GM23338 (cell line): ENCODE measurements around the gene APOL1. TPM values are rescaled to one million over a fixed set of nuclear protein-coding genes. Genes with fewer than 3 reads are reported as not detected.

Source experiments
- ATAC-seq: fragments of 200-7000 bp; cut with Tn5 transposase; 3 replicates; pipeline ENCODE4 v1.9.1; 2020
- DNase-seq: peaks from one replicate; pipeline ENCODE4 v3.0.0-alpha.2; 2015; ENCODE audit warnings: low spot score
- H2AFZ ChIP-seq: fragments of 200-600 bp; sonication (generic); 2 replicates; pipeline ENCODE4 v1.8.0; 2016; ENCODE audit warnings: antibody characterized with exemption, mild to moderate bottlenecking, moderate library complexity
- H3F3A ChIP-seq: fragments of 200-600 bp; sonication (generic); replicated peaks from 2 replicates; pipeline ENCODE4 v1.8.0; 2017; ENCODE audit warnings: antibody characterized with exemption, mixed run types, low read depth
- H3K27ac ChIP-seq: fragments of 200-600 bp; sonication (generic); 2 replicates; pipeline ENCODE4 v1.6.1; 2016; ENCODE audit warnings: low read depth
- H3K27me3 ChIP-seq: fragments of 200-600 bp; sonication (generic); 2 replicates; pipeline ENCODE4 v1.8.0; 2016; ENCODE audit warnings: mild to moderate bottlenecking, mixed run types, moderate library complexity; ENCODE audit not compliant: insufficient read depth
- H3K36me3 ChIP-seq: fragments of 200-600 bp; sonication (generic); 2 replicates; pipeline ENCODE4 v1.8.0; 2016; ENCODE audit warnings: mild to moderate bottlenecking; ENCODE audit not compliant: insufficient read depth
- H3K4me1 ChIP-seq: fragments of 200-600 bp; sonication (generic); 2 replicates; pipeline ENCODE4 v1.8.0; 2016; ENCODE audit warnings: mild to moderate bottlenecking, moderate library complexity; ENCODE audit not compliant: insufficient read depth
- H3K4me2 ChIP-seq: fragments of 200-600 bp; sonication (generic); 2 replicates; pipeline ENCODE4 v1.7.1; 2017; ENCODE audit warnings: mixed run types
- H3K4me3 ChIP-seq: fragments of 200-600 bp; sonication (generic); 2 replicates; pipeline ENCODE4 v1.6.1; 2016; ENCODE audit warnings: mixed run types
- H3K79me2 ChIP-seq: fragments of 200-600 bp; sonication (generic); replicated peaks from 2 replicates; pipeline ENCODE4 v1.8.0; 2017; ENCODE audit warnings: mild to moderate bottlenecking; ENCODE audit not compliant: insufficient read depth
- H3K9me2 ChIP-seq: fragments of 200-600 bp; sonication (generic); 2 replicates; pipeline ENCODE4 v1.8.0; 2017; ENCODE audit not compliant: insufficient read depth
- H4K20me1 ChIP-seq: fragments of 200-600 bp; sonication (generic); replicated peaks from 2 replicates; pipeline ENCODE4 v1.8.0; 2017; ENCODE audit warnings: mild to moderate bottlenecking; ENCODE audit not compliant: insufficient read depth
- H3K27ac Mint-ChIP-seq: 2 replicates; pipeline ENCODE4 v1.8.0; 2020; ENCODE audit warnings: inconsistent platforms, mild to moderate bottlenecking, moderate library complexity, mixed read lengths
- H3K27me3 Mint-ChIP-seq: 3 replicates; pipeline ENCODE4 v1.8.0; 2022; ENCODE audit warnings: low read depth, mild to moderate bottlenecking, moderate library complexity, mixed read lengths, inconsistent platforms; ENCODE audit not compliant: insufficient read depth, poor library complexity
- H3K36me3 Mint-ChIP-seq: 3 replicates; pipeline ENCODE4 v1.8.0; 2021; ENCODE audit warnings: low read depth, mild to moderate bottlenecking, inconsistent platforms, moderate library complexity, mixed read lengths
- H3K4me1 Mint-ChIP-seq: 3 replicates; pipeline ENCODE4 v1.8.0; 2020; ENCODE audit warnings: mild to moderate bottlenecking, inconsistent platforms, mixed read lengths
- H3K4me3 Mint-ChIP-seq: 3 replicates; pipeline ENCODE4 v1.8.0; 2021; ENCODE audit warnings: moderate library complexity, mild to moderate bottlenecking, inconsistent platforms, mixed read lengths
- H3K9me3 Mint-ChIP-seq: 3 replicates; pipeline ENCODE4 v1.8.0; 2020; ENCODE audit warnings: moderate library complexity, mild to moderate bottlenecking, inconsistent platforms, mixed read lengths
- CREB1 ChIP-seq: fragments of 250-450 bp; sonication (Bioruptor Pico); IDR thresholded peaks from 2 replicates; pipeline ENCODE4 v1.5.0; 2020; ENCODE audit warnings: low read depth, mild to moderate bottlenecking, moderate library complexity
- EZH2 ChIP-seq: fragments of 200-600 bp; sonication (generic); IDR thresholded peaks from one replicate; pipeline ENCODE4 v1.8.0; 2017; ENCODE audit warnings: antibody characterized with exemption, mild to moderate bottlenecking, low read depth; ENCODE audit not compliant: unreplicated experiment
- EZH2phosphoT487 ChIP-seq: fragments of 200-600 bp; sonication (generic); IDR thresholded peaks from one replicate; pipeline ENCODE4 v1.8.1; 2018; ENCODE audit warnings: antibody characterized with exemption; ENCODE audit not compliant: unreplicated experiment
- JUNB ChIP-seq: IDR thresholded peaks from one replicate; pipeline ENCODE4 v1.6.1; 2016; ENCODE audit warnings: antibody characterized with exemption; ENCODE audit not compliant: unreplicated experiment
- NANOG ChIP-seq: IDR thresholded peaks from 2 replicates; pipeline ENCODE4 v1.6.1; 2016; ENCODE audit warnings: antibody characterized with exemption, borderline replicate concordance
- POLR2AphosphoS5 ChIP-seq: IDR thresholded peaks from 2 replicates; pipeline ENCODE4 v1.6.1; 2016; ENCODE audit warnings: antibody characterized with exemption, low read depth
- STAT1 ChIP-seq: IDR thresholded peaks from one replicate; pipeline ENCODE4 v1.6.1; 2016; ENCODE audit warnings: antibody characterized with exemption; ENCODE audit not compliant: unreplicated experiment
- ZNF114 ChIP-seq: fragments of 250-450 bp; sonication (Bioruptor Pico); IDR thresholded peaks from 2 replicates; pipeline ENCODE4 v1.5.0; 2020; ENCODE audit warnings: mild to moderate bottlenecking, moderate library complexity
- ZNF331 ChIP-seq: fragments of 250-450 bp; sonication (Bioruptor Pico); IDR thresholded peaks from 2 replicates; pipeline ENCODE4 v1.5.0; 2020; ENCODE audit warnings: low read depth, mild to moderate bottlenecking, moderate library complexity
- polyA plus RNA-seq: library from polyadenylated mRNA; unstranded; fragments of >200 nt; fragmentation: Nextera tagmentation; extraction: Ambion mirVana; gene quantifications from 2 replicates; pipeline ENCODE4 v1.2.1, GENCODE V29; 2016
- total RNA-seq: library from RNA; depleted of rRNA; stranded (reverse); fragments of >200 nt; shearing (Covaris generic); gene quantifications from 2 replicates; pipeline ENCODE4 v1.2.3, GENCODE V29; 2014
- TF ChIP-seq, protein P1 (sequence below): fragments of 250-450 bp; sonication (Bioruptor Pico); IDR thresholded peaks from 2 replicates; pipeline ENCODE4 v1.5.0; 2020; ENCODE audit warnings: mild to moderate bottlenecking, moderate library complexity
- TF ChIP-seq, protein P2 (sequence below), 2 experiments: fragments of 200-600 bp in 1 of 2; sonication (generic) in 1 of 2; conservative IDR thresholded peaks; 2 replicates each; pipeline versions ENCODE4 v1.5.1 to v1.6.1; 2016 to 2017; ENCODE audit warnings: antibody characterized with exemption in 2 of 2, low read depth in 2 of 2, mild to moderate bottlenecking in 2 of 2, moderate library complexity in 1 of 2
- TF ChIP-seq, protein P3 (sequence below): IDR thresholded peaks from one replicate; pipeline ENCODE4 v1.6.1; 2018; ENCODE audit warnings: antibody characterized with exemption; ENCODE audit not compliant: unreplicated experiment
- TF ChIP-seq, protein P4 (sequence below): IDR thresholded peaks from 2 replicates; pipeline ENCODE4 v1.6.1; 2016; ENCODE audit warnings: antibody characterized with exemption

APOL1 gene
- total and polyA plus RNA-seq, 2 experiments from 2014 or later: 0.11 TPM; not detected in 1

DNA sequence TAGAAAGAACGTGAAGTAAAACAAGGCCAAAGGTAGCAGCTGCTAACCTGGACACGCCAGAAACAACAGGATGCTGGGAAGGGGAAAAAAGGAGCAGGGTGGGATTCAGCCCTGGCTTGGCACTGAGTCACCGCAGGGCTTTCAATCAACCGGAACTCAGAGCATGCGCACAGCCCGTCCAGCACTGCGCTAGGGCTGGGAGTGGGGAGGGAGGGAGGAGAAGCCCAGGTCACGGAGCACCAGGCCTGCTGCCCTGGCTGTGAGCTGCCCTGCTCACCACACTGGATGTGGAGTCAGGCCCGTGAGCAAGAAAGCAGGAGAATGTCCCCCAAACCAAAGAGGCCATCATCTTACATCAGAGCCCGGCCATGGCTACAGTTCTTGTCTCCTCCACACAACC, 51.5 kb downstream of the APOL1 start:
- H3K36me3 Mint-ChIP-seq: peaks cover 91% of the 10 kb centered on the region
- no peak for ATAC-seq

More for the DNA sequence above, 51.5 kb downstream of the APOL1 start:
- Mint-ChIP-seq H3K9me3 (no peaks in the 10 kb centered on the region), H3K27ac (no peak overlapping the region; the same call in 1 of the 2 replicates), H3K4me3 (no peak overlapping the region), H3K27me3 (peaks cover 19% of the 10 kb centered on the region), H3K4me1 (no peaks in the 10 kb centered on the region; the same call in 2 of the 3 replicates)
- no peak overlapping the region for H2AFZ ChIP-seq
- peaks cover 7% of the 10 kb centered on the region for H4K20me1 ChIP-seq
- H3K27ac ChIP-seq: 0 out of 2 replicates have a peak overlapping the region, but pooled peaks have one; percentile 50
- no peak for DNase-seq
- H3K9me2 ChIP-seq: no peaks in the 10 kb centered on the region
- H3K4me3 ChIP-seq: no peak overlapping the region
- no peak for TF ChIP-seq JUNB
- TF ChIP-seq, protein P1, sequence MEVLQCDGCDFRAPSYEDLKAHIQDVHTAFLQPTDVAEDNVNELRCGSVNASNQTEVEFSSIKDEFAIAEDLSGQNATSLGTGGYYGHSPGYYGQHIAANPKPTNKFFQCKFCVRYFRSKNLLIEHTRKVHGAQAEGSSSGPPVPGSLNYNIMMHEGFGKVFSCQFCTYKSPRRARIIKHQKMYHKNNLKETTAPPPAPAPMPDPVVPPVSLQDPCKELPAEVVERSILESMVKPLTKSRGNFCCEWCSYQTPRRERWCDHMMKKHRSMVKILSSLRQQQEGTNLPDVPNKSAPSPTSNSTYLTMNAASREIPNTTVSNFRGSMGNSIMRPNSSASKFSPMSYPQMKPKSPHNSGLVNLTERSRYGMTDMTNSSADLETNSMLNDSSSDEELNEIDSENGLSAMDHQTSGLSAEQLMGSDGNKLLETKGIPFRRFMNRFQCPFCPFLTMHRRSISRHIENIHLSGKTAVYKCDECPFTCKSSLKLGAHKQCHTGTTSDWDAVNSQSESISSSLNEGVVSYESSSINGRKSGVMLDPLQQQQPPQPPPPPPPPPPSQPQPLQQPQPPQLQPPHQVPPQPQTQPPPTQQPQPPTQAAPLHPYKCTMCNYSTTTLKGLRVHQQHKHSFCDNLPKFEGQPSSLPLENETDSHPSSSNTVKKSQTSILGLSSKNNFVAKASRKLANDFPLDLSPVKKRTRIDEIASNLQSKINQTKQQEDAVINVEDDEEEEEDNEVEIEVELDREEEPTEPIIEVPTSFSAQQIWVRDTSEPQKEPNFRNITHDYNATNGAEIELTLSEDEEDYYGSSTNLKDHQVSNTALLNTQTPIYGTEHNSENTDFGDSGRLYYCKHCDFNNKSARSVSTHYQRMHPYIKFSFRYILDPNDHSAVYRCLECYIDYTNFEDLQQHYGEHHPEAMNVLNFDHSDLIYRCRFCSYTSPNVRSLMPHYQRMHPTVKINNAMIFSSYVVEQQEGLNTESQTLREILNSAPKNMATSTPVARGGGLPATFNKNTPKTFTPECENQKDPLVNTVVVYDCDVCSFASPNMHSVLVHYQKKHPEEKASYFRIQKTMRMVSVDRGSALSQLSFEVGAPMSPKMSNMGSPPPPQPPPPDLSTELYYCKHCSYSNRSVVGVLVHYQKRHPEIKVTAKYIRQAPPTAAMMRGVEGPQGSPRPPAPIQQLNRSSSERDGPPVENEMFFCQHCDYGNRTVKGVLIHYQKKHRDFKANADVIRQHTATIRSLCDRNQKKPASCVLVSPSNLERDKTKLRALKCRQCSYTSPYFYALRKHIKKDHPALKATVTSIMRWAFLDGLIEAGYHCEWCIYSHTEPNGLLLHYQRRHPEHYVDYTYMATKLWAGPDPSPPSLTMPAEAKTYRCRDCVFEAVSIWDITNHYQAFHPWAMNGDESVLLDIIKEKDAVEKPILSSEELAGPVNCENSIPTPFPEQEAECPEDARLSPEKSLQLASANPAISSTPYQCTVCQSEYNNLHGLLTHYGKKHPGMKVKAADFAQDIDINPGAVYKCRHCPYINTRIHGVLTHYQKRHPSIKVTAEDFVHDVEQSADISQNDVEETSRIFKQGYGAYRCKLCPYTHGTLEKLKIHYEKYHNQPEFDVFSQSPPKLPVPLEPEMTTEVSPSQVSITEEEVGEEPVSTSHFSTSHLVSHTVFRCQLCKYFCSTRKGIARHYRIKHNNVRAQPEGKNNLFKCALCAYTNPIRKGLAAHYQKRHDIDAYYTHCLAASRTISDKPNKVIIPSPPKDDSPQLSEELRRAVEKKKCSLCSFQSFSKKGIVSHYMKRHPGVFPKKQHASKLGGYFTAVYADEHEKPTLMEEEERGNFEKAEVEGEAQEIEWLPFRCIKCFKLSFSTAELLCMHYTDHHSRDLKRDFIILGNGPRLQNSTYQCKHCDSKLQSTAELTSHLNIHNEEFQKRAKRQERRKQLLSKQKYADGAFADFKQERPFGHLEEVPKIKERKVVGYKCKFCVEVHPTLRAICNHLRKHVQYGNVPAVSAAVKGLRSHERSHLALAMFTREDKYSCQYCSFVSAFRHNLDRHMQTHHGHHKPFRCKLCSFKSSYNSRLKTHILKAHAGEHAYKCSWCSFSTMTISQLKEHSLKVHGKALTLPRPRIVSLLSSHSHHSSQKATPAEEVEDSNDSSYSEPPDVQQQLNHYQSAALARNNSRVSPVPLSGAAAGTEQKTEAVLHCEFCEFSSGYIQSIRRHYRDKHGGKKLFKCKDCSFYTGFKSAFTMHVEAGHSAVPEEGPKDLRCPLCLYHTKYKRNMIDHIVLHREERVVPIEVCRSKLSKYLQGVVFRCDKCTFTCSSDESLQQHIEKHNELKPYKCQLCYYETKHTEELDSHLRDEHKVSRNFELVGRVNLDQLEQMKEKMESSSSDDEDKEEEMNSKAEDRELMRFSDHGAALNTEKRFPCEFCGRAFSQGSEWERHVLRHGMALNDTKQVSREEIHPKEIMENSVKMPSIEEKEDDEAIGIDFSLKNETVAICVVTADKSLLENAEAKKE (CRISPR knock-in tag): no peak
- TF ChIP-seq, protein P2, sequence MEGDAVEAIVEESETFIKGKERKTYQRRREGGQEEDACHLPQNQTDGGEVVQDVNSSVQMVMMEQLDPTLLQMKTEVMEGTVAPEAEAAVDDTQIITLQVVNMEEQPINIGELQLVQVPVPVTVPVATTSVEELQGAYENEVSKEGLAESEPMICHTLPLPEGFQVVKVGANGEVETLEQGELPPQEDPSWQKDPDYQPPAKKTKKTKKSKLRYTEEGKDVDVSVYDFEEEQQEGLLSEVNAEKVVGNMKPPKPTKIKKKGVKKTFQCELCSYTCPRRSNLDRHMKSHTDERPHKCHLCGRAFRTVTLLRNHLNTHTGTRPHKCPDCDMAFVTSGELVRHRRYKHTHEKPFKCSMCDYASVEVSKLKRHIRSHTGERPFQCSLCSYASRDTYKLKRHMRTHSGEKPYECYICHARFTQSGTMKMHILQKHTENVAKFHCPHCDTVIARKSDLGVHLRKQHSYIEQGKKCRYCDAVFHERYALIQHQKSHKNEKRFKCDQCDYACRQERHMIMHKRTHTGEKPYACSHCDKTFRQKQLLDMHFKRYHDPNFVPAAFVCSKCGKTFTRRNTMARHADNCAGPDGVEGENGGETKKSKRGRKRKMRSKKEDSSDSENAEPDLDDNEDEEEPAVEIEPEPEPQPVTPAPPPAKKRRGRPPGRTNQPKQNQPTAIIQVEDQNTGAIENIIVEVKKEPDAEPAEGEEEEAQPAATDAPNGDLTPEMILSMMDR (conservative IDR thresholded peaks at IDR 0.05; ENCODE audit: low read depth in 2 of 2): no peak
- no peak for TF ChIP-seq ZNF331
- no peak for TF ChIP-seq NANOG
- TF ChIP-seq, protein P3, sequence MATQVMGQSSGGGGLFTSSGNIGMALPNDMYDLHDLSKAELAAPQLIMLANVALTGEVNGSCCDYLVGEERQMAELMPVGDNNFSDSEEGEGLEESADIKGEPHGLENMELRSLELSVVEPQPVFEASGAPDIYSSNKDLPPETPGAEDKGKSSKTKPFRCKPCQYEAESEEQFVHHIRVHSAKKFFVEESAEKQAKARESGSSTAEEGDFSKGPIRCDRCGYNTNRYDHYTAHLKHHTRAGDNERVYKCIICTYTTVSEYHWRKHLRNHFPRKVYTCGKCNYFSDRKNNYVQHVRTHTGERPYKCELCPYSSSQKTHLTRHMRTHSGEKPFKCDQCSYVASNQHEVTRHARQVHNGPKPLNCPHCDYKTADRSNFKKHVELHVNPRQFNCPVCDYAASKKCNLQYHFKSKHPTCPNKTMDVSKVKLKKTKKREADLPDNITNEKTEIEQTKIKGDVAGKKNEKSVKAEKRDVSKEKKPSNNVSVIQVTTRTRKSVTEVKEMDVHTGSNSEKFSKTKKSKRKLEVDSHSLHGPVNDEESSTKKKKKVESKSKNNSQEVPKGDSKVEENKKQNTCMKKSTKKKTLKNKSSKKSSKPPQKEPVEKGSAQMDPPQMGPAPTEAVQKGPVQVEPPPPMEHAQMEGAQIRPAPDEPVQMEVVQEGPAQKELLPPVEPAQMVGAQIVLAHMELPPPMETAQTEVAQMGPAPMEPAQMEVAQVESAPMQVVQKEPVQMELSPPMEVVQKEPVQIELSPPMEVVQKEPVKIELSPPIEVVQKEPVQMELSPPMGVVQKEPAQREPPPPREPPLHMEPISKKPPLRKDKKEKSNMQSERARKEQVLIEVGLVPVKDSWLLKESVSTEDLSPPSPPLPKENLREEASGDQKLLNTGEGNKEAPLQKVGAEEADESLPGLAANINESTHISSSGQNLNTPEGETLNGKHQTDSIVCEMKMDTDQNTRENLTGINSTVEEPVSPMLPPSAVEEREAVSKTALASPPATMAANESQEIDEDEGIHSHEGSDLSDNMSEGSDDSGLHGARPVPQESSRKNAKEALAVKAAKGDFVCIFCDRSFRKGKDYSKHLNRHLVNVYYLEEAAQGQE: no peak
- no peak for TF ChIP-seq CREB1 (CRISPR knock-in tag)
- no peak for TF ChIP-seq EZH2phosphoT487
- TF ChIP-seq STAT1: no peak
- TF ChIP-seq POLR2AphosphoS5: no peak
- no peak for TF ChIP-seq ZNF114 (CRISPR knock-in tag)
- TF ChIP-seq EZH2: no peak
- TF ChIP-seq, protein P4, sequence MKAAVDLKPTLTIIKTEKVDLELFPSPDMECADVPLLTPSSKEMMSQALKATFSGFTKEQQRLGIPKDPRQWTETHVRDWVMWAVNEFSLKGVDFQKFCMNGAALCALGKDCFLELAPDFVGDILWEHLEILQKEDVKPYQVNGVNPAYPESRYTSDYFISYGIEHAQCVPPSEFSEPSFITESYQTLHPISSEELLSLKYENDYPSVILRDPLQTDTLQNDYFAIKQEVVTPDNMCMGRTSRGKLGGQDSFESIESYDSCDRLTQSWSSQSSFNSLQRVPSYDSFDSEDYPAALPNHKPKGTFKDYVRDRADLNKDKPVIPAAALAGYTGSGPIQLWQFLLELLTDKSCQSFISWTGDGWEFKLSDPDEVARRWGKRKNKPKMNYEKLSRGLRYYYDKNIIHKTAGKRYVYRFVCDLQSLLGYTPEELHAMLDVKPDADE: no peak
- no peaks in the 10 kb centered on the region for H3K27me3 ChIP-seq
- peaks cover 11% of the 10 kb centered on the region; the same call in 1 of the 2 replicates for H3F3A ChIP-seq
- no peaks in the 10 kb centered on the region for H3K4me1 ChIP-seq
- H3K36me3 ChIP-seq: peaks cover 53% of the 10 kb centered on the region
- no peak overlapping the region for H3K4me2 ChIP-seq
- H3K79me2 ChIP-seq: peaks cover 3% of the 10 kb centered on the region; the same call in 1 of the 2 replicates
